Mesenteric fat pad (tissue), 1 donor: ENCODE measurements around the gene AFF3. TPM values are rescaled to one million over a fixed set of nuclear protein-coding genes. Genes with fewer than 3 reads are reported as not detected.
"Not testable (repeated sequence)": the region's sequence is repeated elsewhere in the genome, so short reads cannot be mapped to it uniquely, and the experiment has no call there.

Experiments used
- DNase-seq: peaks from one replicate; pipeline ENCODE4 v3.0.0-alpha.2; 2020; ENCODE audit warnings: low spot score
- long read RNA-seq: library from polyadenylated mRNA; unstranded; transcript quantifications from one replicate; pipeline ENCODE4 v2.0.0, GENCODE V29; 2020
- total RNA-seq: library from RNA; stranded (reverse); fragmentation: NEBNext Ultra II Directional; extraction: Animal tissue kit (Norgen Biotek cat#: 25700); gene quantifications from one replicate; pipeline ENCODE4 v1.2.1, GENCODE V29; 2021
- donor health status: DM: yes; HTN: yes; CAD: no.

The AFF3 gene
- 4.5 TPM for total RNA-seq
- long read RNA-seq, partial matches to known transcripts = 0 of 8 reads
- long read RNA-seq, other reads (novel, unspliced or antisense) = 8 of 8 reads

- no peak for DNase-seq
Observed at GRCh38 chr2:100142393-100142792, at the start of gene AFF3. Gene AFF3 (minus strand): TSS chr2:100142590. CDS start chr2:100104454, 38,136 bp downstream.

- DNase-seq = peak; percentile 30
Observed at GRCh38 chr2:100189387-100189786, 47.0 kb upstream of the AFF3 start.

- DNase-seq = no peak
Observed at GRCh38 chr2:100188326-100188725, 45.9 kb upstream of the AFF3 start.

GRCh38 chr2:100186126-100186525, 43.7 kb upstream of the AFF3 start:
- peak; percentile 41 for DNase-seq

GRCh38 chr2:100185516-100185915, 43.1 kb upstream of the AFF3 start:
- DNase-seq = peak; percentile 79

GRCh38 chr2:100185105-100185504, 42.7 kb upstream of the AFF3 start:
- DNase-seq = no peak

GRCh38 chr2:100184055-100184737, 41.8 kb upstream of the AFF3 start:
- DNase-seq = no peak

GRCh38 chr2:100182494-100183361, 40.3 kb upstream of the AFF3 start:
- peak; percentile 80 for DNase-seq

GRCh38 chr2:100180503-100180902, 38.1 kb upstream of the AFF3 start:
- DNase-seq = peak; percentile 28

GRCh38 chr2:100179806-100180205, 37.4 kb upstream of the AFF3 start:
- peak; percentile 26 for DNase-seq

GRCh38 chr2:100178864-100179263, 36.5 kb upstream of the AFF3 start:
- no peak for DNase-seq

- no peak for DNase-seq
Observed at GRCh38 chr2:100178085-100178788, 35.8 kb upstream of the AFF3 start.

- DNase-seq = no peak
Observed at GRCh38 chr2:100176925-100177324, 34.5 kb upstream of the AFF3 start.

- no peak for DNase-seq
Observed at GRCh38 chr2:100174026-100174431, 31.6 kb upstream of the AFF3 start.

- no peak for DNase-seq
Observed at GRCh38 chr2:100166701-100167100, 24.3 kb upstream of the AFF3 start.

- DNase-seq = no peak
Observed at GRCh38 chr2:100163605-100164004, 21.2 kb upstream of the AFF3 start.

GRCh38 chr2:100161945-100162620, 19.7 kb upstream of the AFF3 start:
- no peak for DNase-seq

GRCh38 chr2:100160396-100160795, 18.0 kb upstream of the AFF3 start:
- no peak for DNase-seq

- DNase-seq = not testable (repeated sequence)
Observed at GRCh38 chr2:100151832-100152231, 9.4 kb upstream of the AFF3 start.

- no peak for DNase-seq
Observed at GRCh38 chr2:100151310-100151709, 8.9 kb upstream of the AFF3 start.

- DNase-seq = no peak
Observed at GRCh38 chr2:100148883-100149282, 6.5 kb upstream of the AFF3 start.
